Esophagus squamous epithelium (tissue), 5 donors: Measurements from ENCODE around the gene STEAP4. TPM values are rescaled to one million over a fixed set of nuclear protein-coding genes. Genes with fewer than 3 reads are reported as not detected.

Experiments used
- DNase-seq: peaks from one replicate; lab custom pipeline; 2025; lab: John Stamatoyannopoulos, UW
- H3K27ac ChIP-seq, 4 donors: fragments of 200-600 bp; sonication (generic); one replicate each; pipeline ENCODE4 v1.5.1; 2016 to 2019; ENCODE audit warnings: mild to moderate bottlenecking in 1 of 4
- H3K27me3 ChIP-seq, 4 donors: fragments of 200-600 bp; sonication (generic); 1 replicate in 3 of 4; 2 replicates in 1 of 4; pipeline versions ENCODE4 v1.5.1 to v1.6.0; 2017 to 2021; ENCODE audit warnings: antibody characterized with exemption in 1 of 4
- H3K36me3 ChIP-seq, 3 donors: fragments of 200-600 bp; sonication (generic); one replicate each; pipeline ENCODE4 v1.5.1; 2016 to 2019
- H3K4me1 ChIP-seq, 3 donors: fragments of 200-600 bp; sonication (generic); one replicate each; pipeline ENCODE4 v1.5.1; 2017 to 2019
- H3K4me3 ChIP-seq, 4 donors: fragments of 200-600 bp; sonication (generic); 1 replicate in 3 of 4; 2 replicates in 1 of 4; pipeline ENCODE4 v1.5.1; 2016 to 2019; ENCODE audit warnings: mild to moderate bottlenecking in 2 of 4, moderate library complexity in 1 of 4
- H3K9me3 ChIP-seq, 3 donors: fragments of 200-600 bp; sonication (generic); one replicate each; pipeline ENCODE4 v1.5.1; 2016 to 2019
- POLR2A ChIP-seq, 4 donors: fragments of 450-650 bp; IDR thresholded peaks; one replicate each; pipeline ENCODE4 v1.6.1; 2017; ENCODE audit warnings: antibody characterized with exemption in 4 of 4, mild to moderate bottlenecking in 4 of 4, moderate library complexity in 3 of 4
- WGBS, 2 donors: methylation state at CpG; one replicate each; pipeline ENCODE4 v1.1.5; 2018; 5-methylcytosine and 5-hydroxymethylcytosine counted together
- intact Hi-C: fragments of 100-400 bp; cut with DNase I; formaldehyde crosslinking; loops from one replicate; pipeline ENCODE4 v1.15.0; 2022
- total RNA-seq, 4 donors: library from RNA; depleted of rRNA; stranded (reverse); fragments of >200 nt; gene quantifications; one replicate each; pipeline ENCODE4 v1.1.0, GENCODE V29; 2016
- TF ChIP-seq, protein P1 (sequence below), 6 experiments: fragments of 450-650 bp in 4 of 6; fragments of 200-600 bp in 2 of 6; sonication (generic) in 2 of 6; IDR thresholded peaks; one replicate each; pipeline ENCODE4 v1.5.1; 2016 to 2019; ENCODE audit warnings: antibody characterized with exemption in 6 of 6, mild to moderate bottlenecking in 4 of 6, moderate library complexity in 4 of 6
- donor health status: DM: yes; HTN: yes; CAD: no.

Gene STEAP4
- total RNA-seq, 4 donors from 2014 or later = 6.3 to 50.5 (median 24.2) TPM

DNA sequence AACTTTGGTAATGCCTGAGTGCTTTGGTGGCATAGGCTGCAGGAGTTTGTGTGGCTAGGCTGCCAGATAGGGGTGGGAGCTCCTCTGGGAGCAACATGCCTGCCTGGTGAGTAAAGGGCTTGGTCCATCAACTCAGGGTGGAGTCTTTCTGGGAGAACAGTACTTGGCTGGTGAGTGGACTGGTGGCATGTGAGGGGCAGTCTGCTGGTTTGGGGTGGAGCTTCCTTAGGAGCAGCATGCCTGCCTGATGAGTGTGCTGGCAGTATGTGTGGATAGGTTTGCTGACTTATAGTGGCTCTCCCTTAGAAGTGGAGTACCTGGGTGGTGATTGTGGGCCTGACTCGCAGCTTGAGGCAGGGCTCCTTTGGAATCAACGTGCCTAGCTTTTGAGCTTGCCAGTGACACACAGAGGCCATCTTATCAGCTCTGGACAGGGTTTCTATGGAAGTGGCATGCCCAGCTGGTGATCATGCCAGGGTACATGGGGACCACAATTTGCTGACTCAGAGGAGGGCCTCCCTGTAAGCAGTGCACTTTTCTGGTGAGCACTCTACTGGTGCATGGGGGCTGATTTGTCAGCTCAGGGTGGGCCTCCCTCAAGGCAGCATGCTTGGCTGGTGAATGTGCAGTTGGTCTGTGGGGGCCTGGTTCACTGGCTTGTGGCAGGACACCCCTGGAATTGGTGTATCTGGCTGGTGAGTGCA is 51.8 kb downstream of the STEAP4 start:
- WGBS, 2 donors = 39% methylated on average over 2 of the region's 2 CpGs; no CpG with 5 or more reads in 1 of the 2 donors
- intact Hi-C loops = no loop called here
- no peak overlapping the region for H3K4me3 ChIP-seq
- no peaks in the 10 kb centered on the region for H3K4me1 ChIP-seq
- H3K27me3 ChIP-seq = no peaks in the 10 kb centered on the region
- H3K9me3 ChIP-seq = peaks cover 0 to 23% (median 0%) of the 10 kb centered on the region in 3 donors
- no peaks in the 10 kb centered on the region for H3K36me3 ChIP-seq
- TF ChIP-seq, protein P1, sequence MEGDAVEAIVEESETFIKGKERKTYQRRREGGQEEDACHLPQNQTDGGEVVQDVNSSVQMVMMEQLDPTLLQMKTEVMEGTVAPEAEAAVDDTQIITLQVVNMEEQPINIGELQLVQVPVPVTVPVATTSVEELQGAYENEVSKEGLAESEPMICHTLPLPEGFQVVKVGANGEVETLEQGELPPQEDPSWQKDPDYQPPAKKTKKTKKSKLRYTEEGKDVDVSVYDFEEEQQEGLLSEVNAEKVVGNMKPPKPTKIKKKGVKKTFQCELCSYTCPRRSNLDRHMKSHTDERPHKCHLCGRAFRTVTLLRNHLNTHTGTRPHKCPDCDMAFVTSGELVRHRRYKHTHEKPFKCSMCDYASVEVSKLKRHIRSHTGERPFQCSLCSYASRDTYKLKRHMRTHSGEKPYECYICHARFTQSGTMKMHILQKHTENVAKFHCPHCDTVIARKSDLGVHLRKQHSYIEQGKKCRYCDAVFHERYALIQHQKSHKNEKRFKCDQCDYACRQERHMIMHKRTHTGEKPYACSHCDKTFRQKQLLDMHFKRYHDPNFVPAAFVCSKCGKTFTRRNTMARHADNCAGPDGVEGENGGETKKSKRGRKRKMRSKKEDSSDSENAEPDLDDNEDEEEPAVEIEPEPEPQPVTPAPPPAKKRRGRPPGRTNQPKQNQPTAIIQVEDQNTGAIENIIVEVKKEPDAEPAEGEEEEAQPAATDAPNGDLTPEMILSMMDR (IDR thresholded peaks at IDR 0.05) = no peak
- no peak for DNase-seq
- H3K27ac ChIP-seq = no peak overlapping the region

DNA sequence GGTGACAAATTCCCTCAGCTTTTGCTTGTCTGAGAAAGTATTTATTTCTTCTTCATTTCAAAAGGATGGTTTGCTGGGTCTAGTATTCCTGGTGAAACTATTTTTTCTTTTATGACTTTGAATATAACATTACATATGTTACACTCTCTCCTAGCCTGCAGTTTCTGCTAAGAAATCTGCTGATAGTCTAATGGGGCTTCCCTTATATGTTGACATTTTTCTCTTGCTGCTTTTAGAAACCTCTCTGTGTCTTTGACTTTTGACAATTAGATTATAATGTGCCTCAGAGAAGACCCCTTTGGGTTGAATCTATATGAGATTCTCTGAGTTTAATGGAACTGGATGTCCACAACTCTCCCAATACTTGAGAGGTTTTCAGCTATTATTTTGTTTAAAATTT is 53.1 kb downstream of the STEAP4 start:
- no peaks in the 10 kb centered on the region for H3K4me1 ChIP-seq
- no peak overlapping the region for H3K27ac ChIP-seq
- no peak overlapping the region for H3K4me3 ChIP-seq
- no peak for TF ChIP-seq POLR2A (IDR thresholded peaks at IDR 0.05)
- TF ChIP-seq, protein P1 (IDR thresholded peaks at IDR 0.05) = no peak
- H3K36me3 ChIP-seq = no peaks in the 10 kb centered on the region
- intact Hi-C loops = no loop called here
- no peaks in the 10 kb centered on the region for H3K27me3 ChIP-seq
- no peak for DNase-seq
- peaks cover 0 to 23% (median 0%) of the 10 kb centered on the region in 3 donors for H3K9me3 ChIP-seq

DNA sequence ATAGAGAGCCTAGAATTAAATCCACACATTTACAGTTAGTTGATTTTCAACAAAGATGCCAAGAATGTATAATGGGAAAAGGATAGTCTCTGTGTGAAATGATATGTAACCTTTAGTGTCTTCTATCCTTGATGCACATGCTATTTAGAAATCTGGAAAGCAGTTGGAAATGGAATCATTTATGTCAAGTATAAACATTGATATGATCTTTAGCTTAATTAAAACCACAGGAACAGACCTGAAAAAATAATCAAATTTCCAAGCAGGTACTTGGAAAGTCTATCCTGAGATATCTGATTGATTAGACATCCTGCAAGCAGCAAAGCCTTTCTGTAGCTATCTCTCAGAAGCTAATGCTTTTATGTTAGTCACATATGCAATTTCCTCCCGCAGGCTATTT is 62.4 kb downstream of the STEAP4 start:
- no peaks in the 10 kb centered on the region for H3K27me3 ChIP-seq
- no peak overlapping the region for H3K27ac ChIP-seq
- intact Hi-C loops = loop anchor here (10.0 kb wide), 1 partner anchor 111 kb away; no protein-coding TSS in a partner anchor
- H3K36me3 ChIP-seq = no peaks in the 10 kb centered on the region
- 96 to 97% methylated on average over 1 of the region's 1 CpG for WGBS, 2 donors
- H3K4me3 ChIP-seq = no peak overlapping the region
- no peaks in the 10 kb centered on the region for H3K4me1 ChIP-seq
- H3K9me3 ChIP-seq = no peaks in the 10 kb centered on the region
- no peak for TF ChIP-seq POLR2A (IDR thresholded peaks at IDR 0.05)
- TF ChIP-seq, protein P1 (IDR thresholded peaks at IDR 0.05) = no peak
- no peak for DNase-seq

DNA sequence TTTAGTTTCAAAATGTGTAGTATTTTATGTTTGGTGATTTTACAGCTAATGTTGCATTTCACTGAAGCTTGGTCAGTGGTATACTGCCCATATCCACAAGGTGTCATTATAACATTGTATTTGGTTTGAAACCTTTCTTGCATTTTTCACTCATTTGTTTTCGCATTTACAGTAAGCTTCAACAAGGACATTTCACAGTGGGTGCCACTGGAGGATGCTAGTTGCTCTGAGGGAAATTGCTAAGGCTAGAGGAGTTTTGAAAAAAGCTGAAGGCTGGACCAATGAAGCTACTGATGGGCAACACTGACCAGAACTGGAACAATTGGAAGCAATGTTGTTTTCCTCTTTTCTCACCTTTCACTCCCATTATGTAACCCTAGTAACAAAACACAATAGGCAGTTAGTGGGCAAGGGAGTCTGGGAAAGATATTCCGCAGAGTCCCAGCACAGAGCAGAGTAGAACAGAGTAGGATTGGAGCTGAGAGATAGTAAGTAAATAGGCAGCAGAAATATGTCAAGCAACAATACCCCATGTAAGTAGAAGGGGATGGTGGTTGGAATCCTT is 63.3 kb downstream of the STEAP4 start:
- no peaks in the 10 kb centered on the region for H3K36me3 ChIP-seq
- DNase-seq = no peak
- TF ChIP-seq, protein P1 (IDR thresholded peaks at IDR 0.05) = peak in 5 of 6 experiments; percentile 58 to 81 (median 67)
- TF ChIP-seq POLR2A (IDR thresholded peaks at IDR 0.05) = no peak

DNA sequence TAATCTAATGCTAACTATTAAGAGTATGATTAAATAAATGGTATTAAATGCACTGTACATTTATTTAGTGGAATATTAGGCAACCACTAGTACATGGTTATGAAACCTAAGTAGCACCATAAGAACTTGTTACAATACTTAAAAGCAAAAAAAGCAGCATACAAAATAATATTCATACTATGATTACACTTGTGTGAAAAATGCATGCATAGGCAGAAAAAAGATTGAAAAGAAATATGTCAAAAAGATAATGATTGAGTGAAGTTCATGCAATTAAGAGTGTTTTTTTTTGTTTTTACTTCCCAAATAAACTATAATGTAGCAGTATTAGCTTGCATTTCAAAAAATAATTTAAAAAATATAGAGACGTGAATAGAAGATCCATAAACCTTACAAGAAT is 66.8 kb downstream of the STEAP4 start:
- no peak for DNase-seq
- intact Hi-C loops = loop anchor here (10.0 kb wide), 1 partner anchor 115 kb away; no protein-coding TSS in a partner anchor
- Histone ChIP-seq H3K4me3 (no peak overlapping the region), H3K27ac (no peak overlapping the region), H3K36me3 (no peaks in the 10 kb centered on the region), H3K9me3 (no peaks in the 10 kb centered on the region), H3K27me3 (no peaks in the 10 kb centered on the region), H3K4me1 (no peaks in the 10 kb centered on the region)
- 76 to 85% methylated on average over 1 of the region's 1 CpG for WGBS, 2 donors
- no peak for TF ChIP-seq POLR2A (IDR thresholded peaks at IDR 0.05)
- TF ChIP-seq, protein P1 (IDR thresholded peaks at IDR 0.05) = no peak

More for the DNA sequence above, 63.3 kb downstream of the STEAP4 start:
- intact Hi-C loops = loop anchor here (10.0 kb wide), 1 partner anchor 111 kb away; no protein-coding TSS in a partner anchor
- Histone ChIP-seq H3K4me1 (no peaks in the 10 kb centered on the region), H3K9me3 (no peaks in the 10 kb centered on the region), H3K4me3 (no peak overlapping the region), H3K27ac (no peak overlapping the region), H3K27me3 (no peaks in the 10 kb centered on the region)
- 15 to 23% methylated on average over 2 of the region's 2 CpGs for WGBS, 2 donors
